ENCODE results near the gene TLR4. TPM values are rescaled to one million over a fixed set of nuclear protein-coding genes. Genes with fewer than 3 reads are reported as not detected.

Gene TLR4
- total RNA-seq, 1 donor from 2014 or later = 38.6 TPM

GRCh38 chr9:117744369-117744768 lies 40.2 kb downstream of the TLR4 start:
- no peak for DNase-seq (ENCODE audit: extremely low read depth, low read depth, low spot score)

GRCh38 chr9:117744856-117745389 lies 40.7 kb downstream of the TLR4 start:
- no peak for DNase-seq (ENCODE audit: extremely low read depth, low read depth, low spot score)

GRCh38 chr9:117745598-117745997 lies 41.4 kb downstream of the TLR4 start:
- no peak for DNase-seq (ENCODE audit: extremely low read depth, low read depth, low spot score)

GRCh38 chr9:117746263-117746662 lies 42.1 kb downstream of the TLR4 start:
- DNase-seq (ENCODE audit: extremely low read depth, low read depth, low spot score) = no peak

GRCh38 chr9:117747386-117747970 lies 43.3 kb downstream of the TLR4 start:
- no peak for DNase-seq (ENCODE audit: extremely low read depth, low read depth, low spot score)

- no peak for DNase-seq (ENCODE audit: extremely low read depth, low read depth, low spot score)
Observed at GRCh38 chr9:117750401-117750800, 46.2 kb downstream of the TLR4 start.

GRCh38 chr9:117752894-117753293 lies 48.7 kb downstream of the TLR4 start:
- DNase-seq (ENCODE audit: extremely low read depth, low read depth, low spot score) = no peak

GRCh38 chr9:117757561-117758190 lies 53.5 kb downstream of the TLR4 start:
- no peak for DNase-seq (ENCODE audit: extremely low read depth, low read depth, low spot score)

GRCh38 chr9:117763314-117763713 lies 59.1 kb downstream of the TLR4 start:
- DNase-seq (ENCODE audit: extremely low read depth, low read depth, low spot score) = no peak

- no peak for DNase-seq (ENCODE audit: extremely low read depth, low read depth, low spot score)
Observed at GRCh38 chr9:117768750-117769395, 64.7 kb downstream of the TLR4 start.

GRCh38 chr9:117771136-117771535 lies 66.9 kb downstream of the TLR4 start:
- DNase-seq (ENCODE audit: extremely low read depth, low read depth, low spot score) = no peak

- DNase-seq (ENCODE audit: extremely low read depth, low read depth, low spot score) = no peak
Observed at GRCh38 chr9:117772960-117773359, 68.8 kb downstream of the TLR4 start.

Data from glomerular endothelial cell (primary cell).